Panc1 (cell line): ENCODE results near the gene MVP. TPM values are rescaled to one million over a fixed set of nuclear protein-coding genes. Genes with fewer than 3 reads are reported as not detected.
A peak's percentile ranks its signal among the peaks of the same experiment; 100 is the strongest.

Source experiments
- ATAC-seq: fragments of 200-7000 bp; cut with Tn5 transposase; 2 replicates; pipeline ENCODE4 v1.9.1; 2020; ENCODE audit warnings: mild to moderate bottlenecking, moderate library complexity
- BruUV-seq: library from RNA; stranded (reverse); fragments of 400-500 nt; replicated peaks from 2 replicates; lab custom pipeline; 2021; lab: Mats Ljungman, UMichigan
- CTCF ChIA-PET: fragments of 300-600 bp; sonication (Branson Sonifier 250); formaldehyde crosslinking; loops from one replicate; lab custom pipeline; 2022; ENCODE audit warnings: antibody characterized with exemption; lab: Charles Lee
- POLR2A ChIA-PET: fragments of 300-600 bp; sonication (Branson Sonifier 250); formaldehyde crosslinking; loops from one replicate; lab custom pipeline; 2022; ENCODE audit warnings: antibody characterized with exemption; lab: Charles Lee
- DNase-seq: peaks from one replicate; pipeline ENCODE4 v3.0.0-alpha.2; 2010; ENCODE audit warnings: low read depth, low spot score
- H3K27ac ChIP-seq: 2 replicates; pipeline ENCODE4 v1.5.1; 2011; ENCODE audit warnings: mild to moderate bottlenecking, low read length, inconsistent platforms
- H3K27me3 ChIP-seq: fragments of 200-500 bp; sonication (Bioruptor generic); 2 replicates; pipeline ENCODE4 v1.6.0; 2014; ENCODE audit warnings: low read length, inconsistent platforms; ENCODE audit not compliant: control insufficient read depth, insufficient read depth
- H3K36me3 ChIP-seq: fragments of 200-500 bp; sonication (Bioruptor generic); 2 replicates; pipeline ENCODE4 v1.5.1; 2014; ENCODE audit warnings: inconsistent platforms, mild to moderate bottlenecking, low read length, moderate library complexity; ENCODE audit not compliant: control insufficient read depth, insufficient read depth
- H3K4me1 ChIP-seq: 2 replicates; pipeline ENCODE4 v1.5.1; 2011; ENCODE audit warnings: inconsistent platforms, mild to moderate bottlenecking, low read length, moderate library complexity; ENCODE audit not compliant: control insufficient read depth, insufficient read depth
- H3K4me3 ChIP-seq, 2 experiments: 2 replicates each; pipeline ENCODE4 v1.5.1; 2011 to 2012; ENCODE audit warnings: low read depth in 2 of 2, low read length in 2 of 2, mild to moderate bottlenecking in 2 of 2, inconsistent platforms in 1 of 2, moderate library complexity in 1 of 2
- H3K9me3 ChIP-seq: fragments of 200-500 bp; sonication (Bioruptor generic); 2 replicates; pipeline ENCODE4 v1.5.1; 2014; ENCODE audit warnings: low read depth, mild to moderate bottlenecking, inconsistent platforms, low read length, moderate library complexity; ENCODE audit not compliant: control insufficient read depth, insufficient read depth
- POLR2AphosphoS5 ChIP-seq: IDR thresholded peaks from 2 replicates; pipeline ENCODE4 v1.6.1; 2012; ENCODE audit warnings: mild to moderate bottlenecking, low read depth, low read length, moderate library complexity
- SIN3A ChIP-seq: IDR thresholded peaks from 2 replicates; pipeline ENCODE4 v1.6.1; 2012; ENCODE audit warnings: low read depth, mild to moderate bottlenecking, low read length, moderate library complexity, borderline replicate concordance; ENCODE audit not compliant: insufficient read depth
- TCF7L2 ChIP-seq: IDR thresholded peaks from 2 replicates; pipeline ENCODE4 v1.6.1; 2011; ENCODE audit warnings: mild to moderate bottlenecking, low read depth, low read length, inconsistent platforms
- in situ Hi-C: cut with HindIII; loops from 2 replicates; pipeline ENCODE4 v1.10.0; 2016; ENCODE audit warnings: low sequenced_read_pairs, low pct_unique_long_range_greater_than_20kb
- intact Hi-C: fragments of 100-400 bp; cut with micrococcal nuclease; formaldehyde crosslinking; loops from one replicate; pipeline ENCODE4 v1.10.0; 2022; ENCODE audit not compliant: unreplicated experiment
- total RNA-seq: library from RNA; stranded (reverse); gene quantifications from one replicate; pipeline ENCODE4 v1.2.1, GENCODE V29; 2021; ENCODE audit not compliant: unreplicated experiment
- TF ChIP-seq, protein P1 (sequence below): fragments of 450-650 bp; IDR thresholded peaks from 2 replicates; pipeline ENCODE4 v1.5.1; 2017; ENCODE audit warnings: mild to moderate bottlenecking
- TF ChIP-seq, protein P2 (sequence below), 2 experiments: IDR thresholded peaks; 2 replicates each; pipeline ENCODE4 v1.6.1; 2011 to 2012; ENCODE audit warnings: low read depth in 2 of 2, control low read depth in 1 of 2, low read length in 1 of 2, mild to moderate bottlenecking in 1 of 2, moderate library complexity in 1 of 2; ENCODE audit not compliant: insufficient read depth in 1 of 2

The MVP gene
- total RNA-seq, 1 experiment from 2014 or later: 107 TPM

DNA sequence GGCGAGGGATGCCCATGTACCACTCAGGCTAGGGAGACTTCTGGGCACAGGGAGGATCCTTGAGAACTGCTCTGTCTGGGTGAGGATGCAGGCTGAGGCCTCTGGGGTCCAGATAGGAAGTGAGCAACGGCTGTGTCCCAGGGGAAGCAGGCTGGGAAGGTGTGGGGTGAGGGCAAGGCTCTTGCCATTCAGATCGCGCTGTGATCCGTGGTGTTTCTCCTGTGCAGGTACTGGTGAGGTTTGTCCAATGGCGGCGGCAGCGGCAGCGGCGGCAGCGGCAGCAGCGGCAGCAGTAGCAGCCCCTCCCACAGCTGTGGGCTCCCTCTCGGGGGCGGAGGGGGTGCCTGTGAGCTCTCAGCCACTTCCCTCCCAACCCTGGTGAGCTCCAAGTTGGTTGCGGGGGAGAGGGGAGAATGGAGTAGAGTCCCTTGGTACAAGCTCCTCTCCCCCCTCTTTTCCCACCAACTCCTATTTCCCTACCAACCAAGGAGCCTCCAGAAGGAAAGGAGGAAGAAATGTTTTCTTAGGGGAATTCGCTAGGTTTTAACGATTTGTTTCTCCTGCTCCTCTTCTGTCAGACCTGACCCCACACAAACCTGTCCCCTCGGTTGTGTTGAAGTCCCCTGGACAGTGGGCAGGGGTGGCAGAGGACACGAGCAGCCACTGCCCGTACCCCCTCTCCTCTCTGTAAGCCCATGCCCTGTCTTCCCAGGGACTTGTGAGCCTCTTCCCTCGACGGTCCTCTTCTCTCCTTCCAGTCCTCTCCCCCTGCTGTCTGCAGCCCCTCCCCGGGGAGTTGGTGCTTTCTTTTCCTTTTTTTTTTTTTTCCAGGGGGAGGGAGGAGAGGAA, 10.2 kb upstream of the MVP start:
- ChIA-PET POLR2A (no interaction called here), CTCF (interaction anchor here (0.6 kb wide), 1 partner anchor 19 kb away, joined by 8 read pairs; no protein-coding TSS in a partner anchor)
- in situ Hi-C loops: no loop called here
- H3K9me3 ChIP-seq: no peaks in the 10 kb centered on the region
- H3K4me3 ChIP-seq: peak overlapping the region; percentile 83 to 89
- no TSS peak for BruUV-seq
- ATAC-seq: no peak
- DNase-seq: no peak
- H3K4me1 ChIP-seq: peaks cover 34% of the 10 kb centered on the region
- peaks cover 7% of the 10 kb centered on the region; the same call in 1 of the 2 replicates for H3K36me3 ChIP-seq
- H3K27ac ChIP-seq: peak overlapping the region; percentile 83
- TF ChIP-seq SIN3A (no peak), POLR2AphosphoS5 (peak; percentile 68)
- TF ChIP-seq, protein P1, sequence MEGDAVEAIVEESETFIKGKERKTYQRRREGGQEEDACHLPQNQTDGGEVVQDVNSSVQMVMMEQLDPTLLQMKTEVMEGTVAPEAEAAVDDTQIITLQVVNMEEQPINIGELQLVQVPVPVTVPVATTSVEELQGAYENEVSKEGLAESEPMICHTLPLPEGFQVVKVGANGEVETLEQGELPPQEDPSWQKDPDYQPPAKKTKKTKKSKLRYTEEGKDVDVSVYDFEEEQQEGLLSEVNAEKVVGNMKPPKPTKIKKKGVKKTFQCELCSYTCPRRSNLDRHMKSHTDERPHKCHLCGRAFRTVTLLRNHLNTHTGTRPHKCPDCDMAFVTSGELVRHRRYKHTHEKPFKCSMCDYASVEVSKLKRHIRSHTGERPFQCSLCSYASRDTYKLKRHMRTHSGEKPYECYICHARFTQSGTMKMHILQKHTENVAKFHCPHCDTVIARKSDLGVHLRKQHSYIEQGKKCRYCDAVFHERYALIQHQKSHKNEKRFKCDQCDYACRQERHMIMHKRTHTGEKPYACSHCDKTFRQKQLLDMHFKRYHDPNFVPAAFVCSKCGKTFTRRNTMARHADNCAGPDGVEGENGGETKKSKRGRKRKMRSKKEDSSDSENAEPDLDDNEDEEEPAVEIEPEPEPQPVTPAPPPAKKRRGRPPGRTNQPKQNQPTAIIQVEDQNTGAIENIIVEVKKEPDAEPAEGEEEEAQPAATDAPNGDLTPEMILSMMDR: no peak
- intact Hi-C loops: loop anchor here (10.0 kb wide), 1 partner anchor 115 kb away; no protein-coding TSS in a partner anchor
- no peaks in the 10 kb centered on the region for H3K27me3 ChIP-seq

DNA sequence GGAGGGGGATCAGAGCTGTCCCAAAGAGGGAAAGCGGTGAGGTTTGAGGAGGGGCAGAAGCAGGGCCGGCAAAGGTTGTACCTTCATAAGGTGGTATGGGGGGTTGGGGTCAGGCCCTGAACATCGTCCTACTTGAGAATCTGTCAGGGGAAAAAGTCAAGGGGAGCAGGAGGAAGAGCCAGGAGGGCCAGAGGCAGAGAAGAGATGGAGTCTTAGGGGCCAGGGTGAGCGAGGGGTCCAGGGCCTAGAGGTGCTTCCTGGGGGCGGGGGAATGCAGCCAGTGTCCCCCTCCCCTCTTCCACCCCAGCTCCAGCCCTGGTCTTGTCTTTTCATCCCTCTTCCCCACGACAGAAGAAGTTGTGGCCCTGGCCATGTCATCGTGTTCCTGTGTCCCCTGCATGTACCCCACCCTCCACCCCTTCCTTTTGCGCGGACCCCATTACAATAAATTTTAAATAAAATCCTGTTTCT, 9.5 kb upstream of the MVP start:
- intact Hi-C loops: loop anchor here (10.0 kb wide), 1 partner anchor 116 kb away; no protein-coding TSS in a partner anchor

More for the DNA sequence above, 9.5 kb upstream of the MVP start:
- BruUV-seq: TSS peak; percentile 96
- no peak for ATAC-seq
- Histone ChIP-seq H3K36me3 (peaks cover 5% of the 10 kb centered on the region; the same call in 1 of the 2 replicates), H3K27me3 (no peaks in the 10 kb centered on the region), H3K4me1 (peaks cover 36% of the 10 kb centered on the region), H3K9me3 (no peaks in the 10 kb centered on the region), H3K4me3 (peak overlapping the region; percentile 83 to 89), H3K27ac (peak overlapping the region; percentile 83)
- CTCF ChIA-PET: interaction anchor here (0.6 kb wide), 1 partner anchor 18 kb away, joined by 8 read pairs; no protein-coding TSS in a partner anchor
- no peak for TF ChIP-seq SIN3A
- no peak for TF ChIP-seq TCF7L2
- TF ChIP-seq, protein P2, sequence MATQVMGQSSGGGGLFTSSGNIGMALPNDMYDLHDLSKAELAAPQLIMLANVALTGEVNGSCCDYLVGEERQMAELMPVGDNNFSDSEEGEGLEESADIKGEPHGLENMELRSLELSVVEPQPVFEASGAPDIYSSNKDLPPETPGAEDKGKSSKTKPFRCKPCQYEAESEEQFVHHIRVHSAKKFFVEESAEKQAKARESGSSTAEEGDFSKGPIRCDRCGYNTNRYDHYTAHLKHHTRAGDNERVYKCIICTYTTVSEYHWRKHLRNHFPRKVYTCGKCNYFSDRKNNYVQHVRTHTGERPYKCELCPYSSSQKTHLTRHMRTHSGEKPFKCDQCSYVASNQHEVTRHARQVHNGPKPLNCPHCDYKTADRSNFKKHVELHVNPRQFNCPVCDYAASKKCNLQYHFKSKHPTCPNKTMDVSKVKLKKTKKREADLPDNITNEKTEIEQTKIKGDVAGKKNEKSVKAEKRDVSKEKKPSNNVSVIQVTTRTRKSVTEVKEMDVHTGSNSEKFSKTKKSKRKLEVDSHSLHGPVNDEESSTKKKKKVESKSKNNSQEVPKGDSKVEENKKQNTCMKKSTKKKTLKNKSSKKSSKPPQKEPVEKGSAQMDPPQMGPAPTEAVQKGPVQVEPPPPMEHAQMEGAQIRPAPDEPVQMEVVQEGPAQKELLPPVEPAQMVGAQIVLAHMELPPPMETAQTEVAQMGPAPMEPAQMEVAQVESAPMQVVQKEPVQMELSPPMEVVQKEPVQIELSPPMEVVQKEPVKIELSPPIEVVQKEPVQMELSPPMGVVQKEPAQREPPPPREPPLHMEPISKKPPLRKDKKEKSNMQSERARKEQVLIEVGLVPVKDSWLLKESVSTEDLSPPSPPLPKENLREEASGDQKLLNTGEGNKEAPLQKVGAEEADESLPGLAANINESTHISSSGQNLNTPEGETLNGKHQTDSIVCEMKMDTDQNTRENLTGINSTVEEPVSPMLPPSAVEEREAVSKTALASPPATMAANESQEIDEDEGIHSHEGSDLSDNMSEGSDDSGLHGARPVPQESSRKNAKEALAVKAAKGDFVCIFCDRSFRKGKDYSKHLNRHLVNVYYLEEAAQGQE (IDR thresholded peaks at IDR 0.05; ENCODE audit: insufficient read depth in 1 of 2, low read depth in 2 of 2, low read length in 1 of 2): no peak
- TF ChIP-seq POLR2AphosphoS5: no peak
- TF ChIP-seq, protein P1: no peak
- no peak for DNase-seq
- in situ Hi-C loops: no loop called here
- POLR2A ChIA-PET: no interaction called here
